Endothelial cell of umbilical vein (primary cell): ENCODE measurements around the gene GRIK3. TPM values are rescaled to one million over a fixed set of nuclear protein-coding genes. Genes with fewer than 3 reads are reported as not detected.

Experiments used
- BruUV-seq: library from RNA; stranded (reverse); fragments of 400-500 nt; replicated peaks from 2 replicates; lab custom pipeline; 2021; lab: Mats Ljungman, UMichigan
- CTCF ChIA-PET: fragments of 300-600, 350-600 bp; sonication (Branson Sonifier 250); formaldehyde crosslinking; loops from one replicate; lab custom pipeline; 2021; ENCODE audit warnings: antibody characterized with exemption, inconsistent platforms; lab: Charles Lee
- POLR2A ChIA-PET: fragments of 300-600, 350-600 bp; sonication (Branson Sonifier 250); formaldehyde crosslinking; loops from one replicate; lab custom pipeline; 2021; ENCODE audit warnings: antibody characterized with exemption, inconsistent platforms; lab: Charles Lee
- DNase-seq: peaks from one replicate; pipeline ENCODE4 v3.0.0-alpha.2; 2011; ENCODE audit warnings: low read depth, low spot score
- FAIRE-seq: peaks from 2 replicates; lab custom pipeline; 2011; peaks lifted over from hg19 to GRCh38; lab: Jason Lieb, UNC
- H2AFZ ChIP-seq: 2 replicates; pipeline ENCODE4 v1.6.0; 2012; ENCODE audit warnings: low read depth, low read length, control low read depth, inconsistent platforms
- H3K27ac ChIP-seq: 2 replicates; pipeline ENCODE4 v1.5.1; 2011; ENCODE audit warnings: low read depth, mild to moderate bottlenecking, control low read depth, low read length, moderate library complexity; ENCODE audit not compliant: insufficient read depth
- H3K27me3 ChIP-seq, 2 experiments: 2 replicates each; pipeline versions ENCODE4 v1.6.0 to v1.6.1; 2011; ENCODE audit warnings: low read length in 2 of 2, mixed read lengths in 1 of 2; ENCODE audit not compliant: control insufficient read depth in 2 of 2, insufficient read depth in 2 of 2
- H3K36me3 ChIP-seq, 2 experiments: 2 replicates in 1 of 2; 3 replicates in 1 of 2; pipeline ENCODE4 v1.5.1; 2011; ENCODE audit warnings: low read length in 2 of 2, mild to moderate bottlenecking in 1 of 2, moderate library complexity in 1 of 2; ENCODE audit not compliant: control insufficient read depth in 2 of 2, insufficient read depth in 2 of 2; ENCODE audit errors: extremely low read depth in 1 of 2
- H3K4me1 ChIP-seq: 3 replicates; pipeline ENCODE4 v1.5.1; 2011; ENCODE audit warnings: mild to moderate bottlenecking, low read length; ENCODE audit not compliant: control insufficient read depth, insufficient read depth; ENCODE audit errors: extremely low read depth
- H3K4me2 ChIP-seq: 2 replicates; pipeline ENCODE4 v1.6.1; 2011; ENCODE audit warnings: low read length, control low read depth, mixed read lengths; ENCODE audit not compliant: insufficient read depth
- H3K4me3 ChIP-seq, 3 experiments: fragments of 200-600 bp in 1 of 3; sonication (generic), shearing (Covaris generic) in 1 of 3; replicated peaks in 1 of 3; 2 replicates each; pipeline ENCODE4 v1.5.1; 2011 to 2016; ENCODE audit warnings: control low read depth in 3 of 3, low read length in 3 of 3, mild to moderate bottlenecking in 2 of 3, inconsistent platforms in 1 of 3, low read depth in 1 of 3, moderate library complexity in 1 of 3; ENCODE audit not compliant: insufficient read depth in 1 of 3
- H3K79me2 ChIP-seq: 2 replicates; pipeline ENCODE4 v1.6.0; 2012; ENCODE audit warnings: low read length, inconsistent platforms; ENCODE audit not compliant: control insufficient read depth, insufficient read depth
- H3K9ac ChIP-seq: replicated peaks from 2 replicates; pipeline ENCODE3; 2011; ENCODE audit warnings: low read length, control low read depth; ENCODE audit not compliant: insufficient read depth; ENCODE audit errors: extremely low read depth
- H3K9me1 ChIP-seq: replicated peaks from 3 replicates; pipeline ENCODE4 v1.6.0; 2011; ENCODE audit warnings: mild to moderate bottlenecking, low read length; ENCODE audit not compliant: control insufficient read depth, insufficient read depth; ENCODE audit errors: extremely low read depth
- H3K9me3 ChIP-seq: replicated peaks from 2 replicates; pipeline ENCODE4 v1.5.1; 2012; ENCODE audit warnings: low read length, inconsistent platforms; ENCODE audit not compliant: control insufficient read depth, insufficient read depth
- H4K20me1 ChIP-seq: replicated peaks from 2 replicates; pipeline ENCODE3; 2011; ENCODE audit warnings: mild to moderate bottlenecking, low read length; ENCODE audit not compliant: control insufficient read depth, insufficient read depth; ENCODE audit errors: extremely low read depth
- EZH2 ChIP-seq: IDR thresholded peaks from 2 replicates; pipeline ENCODE4 v1.6.1; 2012; ENCODE audit warnings: borderline replicate concordance, low read depth, mild to moderate bottlenecking, moderate library complexity, low read length, inconsistent platforms; ENCODE audit not compliant: severe bottlenecking
- FOS ChIP-seq: IDR thresholded peaks from 2 replicates; pipeline ENCODE4 v1.6.1; 2011; ENCODE audit warnings: mild to moderate bottlenecking, low read length, moderate library complexity, borderline replicate concordance; ENCODE audit not compliant: insufficient read depth
- GATA2 ChIP-seq: IDR thresholded peaks from 2 replicates; pipeline ENCODE4 v1.7.0; 2011; ENCODE audit warnings: low read depth, mild to moderate bottlenecking, moderate library complexity, mixed read lengths, low read length; ENCODE audit not compliant: insufficient read length, insufficient read depth
- JUN ChIP-seq: IDR thresholded peaks from 2 replicates; pipeline ENCODE4 v1.6.1; 2011; ENCODE audit warnings: borderline replicate concordance, low read depth; ENCODE audit not compliant: insufficient read length, insufficient read depth
- MYC ChIP-seq: IDR thresholded peaks from one replicate; pipeline ENCODE4 v1.6.1; 2011; ENCODE audit warnings: mild to moderate bottlenecking, low read depth, low read length
- POLR2A ChIP-seq: IDR thresholded peaks from 2 replicates; pipeline ENCODE4 v1.6.1; 2012; ENCODE audit warnings: low read depth, mild to moderate bottlenecking, control low read depth, low read length
- POLR2AphosphoS5 ChIP-seq: IDR thresholded peaks from 2 replicates; pipeline ENCODE4 v1.6.1; 2012; ENCODE audit warnings: low read depth, mild to moderate bottlenecking, control low read depth, low read length, moderate library complexity; ENCODE audit not compliant: insufficient read depth
- dilution Hi-C: fragments of 300-500 bp; cut with MboI; formaldehyde crosslinking; loops from one replicate; pipeline ENCODE4 v1.15.0; 2019; ENCODE audit warnings: low sequenced_read_pairs; ENCODE audit not compliant: extremely low pct_ligation_motif_present
- intact Hi-C: fragments of 100-400 bp; cut with micrococcal nuclease; formaldehyde crosslinking; loops from one replicate; pipeline ENCODE4 v1.10.0; 2022
- polyA plus RNA-seq, 4 experiments: library from polyadenylated mRNA; depleted of rRNA in 3 of 4; stranded (reverse) in 3 of 4; unstranded in 1 of 4; fragments of >200 nt; gene quantifications; 2 replicates each; pipeline versions ENCODE4 v1.2.1 to v1.2.3, GENCODE V29; 2011 to 2012; ENCODE audit warnings: missing spikeins in 1 of 4
- total RNA-seq: library from RNA; stranded (reverse); gene quantifications from 2 replicates; pipeline ENCODE4 v1.2.3, GENCODE V29; 2021
- TF ChIP-seq, protein P1 (sequence below): IDR thresholded peaks from 2 replicates; pipeline ENCODE4 v1.6.1; 2011; ENCODE audit not compliant: insufficient read depth, insufficient read length
- TF ChIP-seq, protein P2 (sequence below), 2 donors: IDR thresholded peaks; 1 replicate in 1 of 2; 2 replicates in 1 of 2; pipeline ENCODE4 v1.5.1; 2011; ENCODE audit warnings: low read length in 2 of 2, mild to moderate bottlenecking in 2 of 2, moderate library complexity in 2 of 2, control low read depth in 1 of 2, inconsistent platforms in 1 of 2, low read depth in 1 of 2; ENCODE audit not compliant: insufficient read depth in 1 of 2; ENCODE audit errors: extremely low read depth in 1 of 2

The GRIK3 gene
- total and polyA plus RNA-seq, 2 donors (not counting 3 experiments of a cell fraction or from before 2014, with no cell fraction given), result not detected

DNA sequence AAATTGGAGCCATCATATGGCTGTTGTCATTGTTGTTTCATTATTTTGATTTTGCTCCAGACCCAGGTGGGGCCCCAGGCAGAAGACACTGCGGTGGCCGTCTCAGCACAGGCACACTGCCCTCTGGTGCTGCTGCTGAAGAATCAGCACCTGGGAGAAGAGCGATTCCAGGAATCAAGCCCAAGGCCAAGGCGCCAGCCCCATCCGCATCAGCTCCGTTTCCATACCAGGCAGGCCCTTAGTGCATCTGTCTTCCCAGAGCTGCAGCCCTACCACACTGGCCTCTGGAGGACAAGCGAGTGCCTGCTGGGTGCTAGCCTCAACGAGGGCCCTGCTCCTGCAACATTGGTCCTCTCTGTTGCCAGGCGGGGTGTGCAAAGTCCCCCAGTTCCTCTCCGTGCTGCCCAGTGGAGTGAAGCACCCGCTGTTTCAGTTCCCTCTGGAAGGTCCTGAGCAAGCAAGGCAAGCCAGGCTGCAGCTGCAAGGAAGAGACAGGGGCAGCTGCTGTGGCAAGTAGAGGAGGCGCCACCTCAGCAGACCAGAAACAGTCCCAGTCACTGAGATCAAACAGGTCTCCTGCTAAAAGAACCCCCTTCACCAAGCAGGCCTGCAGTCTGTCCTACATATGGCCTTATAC, 5.2 kb downstream of the GRIK3 start:
- Histone ChIP-seq H3K36me3 (no peaks in the 10 kb centered on the region), H3K4me3 (no peak overlapping the region), H3K4me1 (no peaks in the 10 kb centered on the region), H4K20me1 (no peaks in the 10 kb centered on the region), H3K9me3 (no peaks in the 10 kb centered on the region), H3K79me2 (no peaks in the 10 kb centered on the region), H3K27me3 (peaks cover 26 to 32% of the 10 kb centered on the region in 2 experiments), H3K4me2 (no peak overlapping the region), H3K27ac (no peak overlapping the region), H3K9me1 (no peaks in the 10 kb centered on the region), H2AFZ (no peak overlapping the region), H3K9ac (no peak overlapping the region)
- no peak for FAIRE-seq
- dilution Hi-C loops (no loop called here), intact Hi-C loops (no loop called here)
- TF ChIP-seq, protein P1, sequence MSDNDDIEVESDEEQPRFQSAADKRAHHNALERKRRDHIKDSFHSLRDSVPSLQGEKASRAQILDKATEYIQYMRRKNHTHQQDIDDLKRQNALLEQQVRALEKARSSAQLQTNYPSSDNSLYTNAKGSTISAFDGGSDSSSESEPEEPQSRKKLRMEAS, result no peak
- no peak for TF ChIP-seq GATA2
- TF ChIP-seq POLR2AphosphoS5, result no peak
- no peak for TF ChIP-seq POLR2A
- no peak for TF ChIP-seq EZH2
- no peak for TF ChIP-seq MYC
- TF ChIP-seq, protein P2, sequence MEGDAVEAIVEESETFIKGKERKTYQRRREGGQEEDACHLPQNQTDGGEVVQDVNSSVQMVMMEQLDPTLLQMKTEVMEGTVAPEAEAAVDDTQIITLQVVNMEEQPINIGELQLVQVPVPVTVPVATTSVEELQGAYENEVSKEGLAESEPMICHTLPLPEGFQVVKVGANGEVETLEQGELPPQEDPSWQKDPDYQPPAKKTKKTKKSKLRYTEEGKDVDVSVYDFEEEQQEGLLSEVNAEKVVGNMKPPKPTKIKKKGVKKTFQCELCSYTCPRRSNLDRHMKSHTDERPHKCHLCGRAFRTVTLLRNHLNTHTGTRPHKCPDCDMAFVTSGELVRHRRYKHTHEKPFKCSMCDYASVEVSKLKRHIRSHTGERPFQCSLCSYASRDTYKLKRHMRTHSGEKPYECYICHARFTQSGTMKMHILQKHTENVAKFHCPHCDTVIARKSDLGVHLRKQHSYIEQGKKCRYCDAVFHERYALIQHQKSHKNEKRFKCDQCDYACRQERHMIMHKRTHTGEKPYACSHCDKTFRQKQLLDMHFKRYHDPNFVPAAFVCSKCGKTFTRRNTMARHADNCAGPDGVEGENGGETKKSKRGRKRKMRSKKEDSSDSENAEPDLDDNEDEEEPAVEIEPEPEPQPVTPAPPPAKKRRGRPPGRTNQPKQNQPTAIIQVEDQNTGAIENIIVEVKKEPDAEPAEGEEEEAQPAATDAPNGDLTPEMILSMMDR (IDR thresholded peaks at IDR 0.05; ENCODE audit: extremely low read depth in 1 of 2, insufficient read depth in 1 of 2, low read depth in 1 of 2, low read length in 2 of 2), result no peak
- no peak for TF ChIP-seq FOS
- TF ChIP-seq JUN, result no peak
- DNase-seq, result no peak
- ChIA-PET CTCF (no interaction called here), POLR2A (no interaction called here)
- BruUV-seq, result no TSS peak
